HUDEP-2 (cell line): ENCODE measurements around the gene SMIM13.

Experiments
- DNase-seq, 76 experiments: peaks; one replicate each; lab custom pipeline; 2025; ENCODE audit not compliant: unreplicated experiment in 76 of 76; lab: John Stamatoyannopoulos, UW

SMIM13 gene

DNA sequence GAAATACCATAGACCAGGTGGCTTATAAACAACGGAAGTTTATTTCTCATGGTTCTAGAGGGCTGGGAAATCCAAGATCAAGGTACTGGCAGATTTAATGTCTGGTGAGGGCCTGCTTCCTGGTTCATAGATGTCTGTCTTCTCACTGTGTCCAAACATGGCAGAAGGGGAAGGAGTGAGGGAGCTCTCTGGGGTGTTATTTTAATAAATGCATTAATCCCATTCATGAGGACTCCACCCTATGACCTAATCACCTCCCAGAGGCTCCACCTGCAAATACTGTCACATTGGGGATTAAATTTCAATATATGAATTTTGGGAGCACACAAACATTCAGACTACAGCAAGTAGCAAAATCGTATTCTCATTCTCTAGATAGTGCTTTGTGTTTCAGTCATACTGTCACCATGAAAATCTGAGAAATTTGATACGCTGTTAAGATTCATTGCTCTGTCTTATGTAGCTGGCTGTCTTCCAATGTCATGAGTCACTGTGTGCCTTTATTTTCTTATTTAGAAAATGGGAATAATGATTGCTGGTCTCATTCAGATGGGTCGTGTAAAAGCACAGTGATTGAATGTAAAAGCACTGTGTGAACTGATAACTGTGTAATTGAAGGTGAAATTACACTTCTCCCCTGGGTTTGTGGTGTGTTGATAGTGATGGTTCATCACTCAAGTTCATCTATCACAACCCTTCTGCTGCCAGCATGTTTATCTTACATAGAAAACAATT is 26.8 kb downstream of the SMIM13 start:
- DNase-seq: peak in 12 of 76 experiments; percentile 8 to 64 (median 33)

DNA sequence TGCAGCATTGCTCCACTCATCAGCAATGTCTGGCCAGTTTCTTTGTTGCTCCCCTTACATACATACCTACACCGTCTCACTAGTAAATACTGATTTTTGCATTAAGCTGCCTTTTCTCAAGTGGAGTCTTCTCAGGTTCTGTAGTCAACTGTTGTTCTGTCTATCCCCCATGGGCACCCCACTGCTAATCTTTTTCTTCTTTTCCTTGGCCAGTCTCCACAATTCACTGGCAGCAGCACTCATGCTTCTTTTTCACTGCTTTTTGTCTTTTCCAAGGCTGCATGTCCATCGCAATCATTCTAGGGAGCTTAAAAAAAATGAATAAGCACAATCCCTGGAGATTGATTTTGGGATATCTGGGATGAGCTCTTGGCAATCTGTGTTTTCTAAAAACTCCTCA is 28.2 kb downstream of the SMIM13 start:
- no peak for DNase-seq

DNA sequence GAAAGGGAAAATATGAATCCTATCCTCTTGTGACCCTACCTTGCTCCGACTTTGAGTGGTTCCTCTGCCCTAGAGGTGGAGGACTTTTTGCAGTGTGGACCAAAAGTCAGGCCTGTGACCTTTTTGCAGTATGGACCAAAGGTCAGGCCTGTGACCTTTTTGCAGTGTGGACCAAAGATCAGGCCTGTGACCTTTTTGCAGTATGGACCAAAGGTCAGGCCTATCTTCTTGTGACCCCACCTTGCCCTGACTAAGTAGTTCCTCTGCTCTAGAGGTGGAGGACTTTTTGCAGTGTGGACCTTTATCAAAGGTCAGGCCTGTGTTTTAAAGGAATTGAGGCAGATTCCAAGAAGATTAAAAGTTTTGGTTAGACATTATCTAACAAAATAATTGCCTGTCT is 28.7 kb downstream of the SMIM13 start:
- no peak for DNase-seq

DNA sequence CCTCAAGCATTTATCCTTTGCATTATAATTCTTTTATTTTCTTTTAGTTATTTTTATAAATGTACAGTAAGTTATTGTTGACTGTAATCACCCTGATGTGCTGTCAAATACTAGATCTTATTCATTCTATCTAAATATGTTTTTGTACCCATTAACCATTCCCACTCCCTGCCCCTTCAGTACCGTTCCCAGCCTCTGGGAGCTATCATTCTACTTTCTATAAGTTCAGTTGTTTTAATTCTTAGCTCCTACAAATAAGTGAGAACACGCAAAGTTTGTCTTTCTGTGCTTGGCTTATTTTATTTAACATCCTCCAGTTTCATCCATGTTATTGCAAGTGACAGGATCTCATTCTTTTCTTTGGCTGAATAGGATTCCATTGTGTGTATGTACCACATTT is 30.3 kb downstream of the SMIM13 start:
- no peak for DNase-seq

DNA sequence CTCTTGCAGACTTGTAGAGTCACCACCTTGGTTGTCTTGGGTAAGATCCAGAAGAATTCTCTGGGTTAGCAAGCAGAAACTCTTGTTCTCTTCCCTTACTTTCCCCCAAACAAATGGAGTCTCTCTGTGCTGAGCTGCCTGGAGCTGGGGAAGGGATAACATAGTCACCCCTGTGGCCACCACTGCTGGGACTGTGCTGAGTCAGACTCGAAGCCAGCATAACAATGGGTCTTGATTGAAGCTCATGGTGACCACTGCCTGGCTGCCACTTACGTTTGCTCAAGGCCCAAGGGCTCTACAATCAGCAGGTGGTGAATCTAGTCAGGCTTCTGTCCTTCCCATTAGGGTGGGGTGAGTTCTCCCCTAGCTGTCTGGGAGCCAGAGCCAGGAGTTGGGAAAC is 33.2 kb downstream of the SMIM13 start:
- DNase-seq: no peak

DNA sequence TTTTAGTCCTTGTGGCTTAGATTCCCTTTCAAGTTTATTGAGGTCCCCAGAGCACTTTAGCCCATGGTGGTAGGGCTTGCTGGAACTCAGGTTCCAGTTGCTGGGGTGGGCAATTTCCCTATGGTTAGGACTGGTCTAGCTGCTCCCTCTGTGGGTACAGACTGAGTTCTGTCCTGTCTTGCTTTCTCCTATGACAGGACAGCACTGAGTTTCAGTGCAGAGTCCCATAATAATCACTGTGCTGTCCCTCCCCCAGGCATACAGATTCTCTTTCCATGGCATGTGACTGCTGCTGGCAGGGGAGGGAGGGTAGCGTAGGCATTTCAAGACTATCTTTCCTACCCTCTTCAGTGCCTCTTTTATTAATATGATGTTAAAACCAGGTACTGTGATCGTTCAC is 35.0 kb downstream of the SMIM13 start:
- DNase-seq: no peak

DNA sequence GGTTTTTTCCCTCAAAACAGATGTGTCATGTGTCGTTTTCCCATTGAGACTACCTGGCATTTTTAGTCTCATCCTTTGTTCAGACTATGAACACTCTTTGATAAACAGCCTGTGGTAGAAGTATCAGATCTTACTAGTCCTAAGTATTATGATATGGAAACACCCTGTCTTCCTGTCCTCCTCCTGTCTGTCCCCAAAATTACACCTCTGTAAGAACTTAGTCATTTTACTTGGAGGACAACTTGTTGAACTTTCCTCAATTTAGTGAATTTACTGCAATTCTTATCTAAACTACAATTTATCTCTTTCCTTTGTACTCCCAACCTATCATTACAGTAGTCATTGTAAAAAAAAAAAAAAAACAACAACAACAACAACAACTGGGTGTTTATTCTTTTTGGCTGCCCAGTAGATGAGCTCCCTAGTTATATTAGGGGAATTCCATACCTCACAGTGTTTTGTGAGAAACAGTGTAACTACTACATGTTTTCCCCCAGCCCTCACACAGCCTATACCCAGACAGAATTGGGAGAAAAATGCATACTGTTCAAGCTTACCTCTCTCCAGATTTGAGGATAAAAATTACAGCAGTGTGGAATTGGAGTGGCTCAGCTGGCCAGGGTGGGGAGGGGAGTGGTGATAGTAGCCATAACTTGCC is 36.4 kb downstream of the SMIM13 start:
- no peak for DNase-seq

DNA sequence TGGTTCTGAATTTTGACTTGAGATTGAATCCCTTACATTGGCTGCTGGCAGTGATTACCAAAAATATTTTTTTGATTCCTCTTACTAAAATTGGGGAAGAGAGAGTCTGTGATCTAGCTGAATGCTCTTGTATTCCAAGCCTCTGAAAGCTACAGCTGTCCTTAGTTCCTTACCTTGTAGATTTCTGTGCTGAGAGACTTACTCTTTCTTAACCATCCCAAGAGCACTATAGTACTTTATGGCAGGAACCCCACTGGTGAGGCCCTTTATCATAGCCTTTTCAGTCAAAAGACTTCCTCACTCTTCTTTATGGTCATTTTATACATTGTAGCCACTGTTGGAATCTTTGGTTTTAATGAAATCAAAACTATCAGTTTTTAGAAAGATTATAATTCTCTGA is 37.0 kb downstream of the SMIM13 start:
- no peak for DNase-seq

DNA sequence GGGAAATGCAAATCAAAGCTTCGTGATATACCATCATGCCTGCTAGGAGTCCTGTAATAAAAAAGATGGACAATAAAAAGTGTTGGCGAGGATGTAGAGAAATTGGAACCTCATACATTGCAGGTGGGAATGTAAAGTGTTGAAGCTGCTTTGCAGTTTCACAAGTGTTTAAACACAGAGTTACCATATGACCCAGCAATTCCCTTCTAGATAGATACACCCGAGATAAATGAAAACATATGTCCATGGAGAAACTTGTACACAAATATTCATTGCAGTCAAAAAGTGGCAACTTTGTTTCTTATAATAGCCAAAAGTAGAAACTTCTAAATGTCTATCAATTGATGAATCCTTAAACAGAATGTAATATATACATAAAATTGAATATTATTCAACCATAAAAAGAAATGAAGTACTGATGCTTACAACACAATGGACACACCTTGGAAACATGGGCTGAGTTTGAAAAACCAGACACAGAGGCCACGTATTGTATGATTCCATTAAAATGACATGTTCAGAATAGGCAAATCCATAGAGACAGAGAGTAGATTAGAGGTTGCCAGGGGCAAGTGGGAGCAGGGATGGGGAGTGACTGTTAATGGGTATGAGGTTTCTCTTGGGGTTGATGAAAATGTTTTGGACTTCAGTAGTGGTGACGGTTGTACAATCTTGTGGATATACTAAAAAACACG is 38.7 kb downstream of the SMIM13 start:
- DNase-seq: no peak

DNA sequence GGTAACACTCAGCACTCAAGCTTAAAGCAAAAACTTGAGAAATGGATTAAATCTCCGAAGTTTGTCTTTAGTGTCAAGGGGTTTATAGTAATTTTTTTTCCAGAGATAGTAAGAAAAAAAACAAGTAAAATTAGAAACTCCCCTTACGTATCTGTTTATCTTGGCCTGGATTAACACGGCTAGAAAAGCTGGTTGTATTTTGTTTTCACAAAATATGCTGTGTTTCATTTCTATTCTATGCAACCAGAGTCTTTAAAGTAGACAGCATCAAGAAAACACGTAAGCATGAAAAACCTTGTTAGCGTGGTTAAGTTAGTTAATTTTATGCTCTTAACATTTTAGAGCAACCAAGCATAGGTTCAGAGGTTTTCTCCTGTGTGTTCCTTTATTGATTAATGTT is 39.6 kb downstream of the SMIM13 start:
- no peak for DNase-seq

DNA sequence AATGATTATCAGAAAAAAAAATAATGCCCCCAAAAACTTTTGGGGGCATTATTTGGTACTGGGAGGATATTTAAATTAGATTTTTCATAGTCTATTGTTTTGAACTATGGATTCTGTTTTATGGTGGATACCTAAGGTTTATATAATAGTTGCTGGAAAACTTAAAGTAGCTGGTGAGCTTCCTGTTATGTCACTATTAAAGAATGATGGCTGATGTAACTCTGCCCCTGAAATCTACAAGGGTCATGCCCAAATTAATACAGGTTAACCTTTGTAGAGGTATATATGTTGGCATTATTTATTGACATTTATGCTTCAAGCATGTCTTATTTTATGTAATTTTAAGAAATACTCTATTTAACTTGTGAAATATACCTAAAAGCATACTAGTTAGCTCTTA is 43.2 kb downstream of the SMIM13 start:
- DNase-seq: no peak

DNA sequence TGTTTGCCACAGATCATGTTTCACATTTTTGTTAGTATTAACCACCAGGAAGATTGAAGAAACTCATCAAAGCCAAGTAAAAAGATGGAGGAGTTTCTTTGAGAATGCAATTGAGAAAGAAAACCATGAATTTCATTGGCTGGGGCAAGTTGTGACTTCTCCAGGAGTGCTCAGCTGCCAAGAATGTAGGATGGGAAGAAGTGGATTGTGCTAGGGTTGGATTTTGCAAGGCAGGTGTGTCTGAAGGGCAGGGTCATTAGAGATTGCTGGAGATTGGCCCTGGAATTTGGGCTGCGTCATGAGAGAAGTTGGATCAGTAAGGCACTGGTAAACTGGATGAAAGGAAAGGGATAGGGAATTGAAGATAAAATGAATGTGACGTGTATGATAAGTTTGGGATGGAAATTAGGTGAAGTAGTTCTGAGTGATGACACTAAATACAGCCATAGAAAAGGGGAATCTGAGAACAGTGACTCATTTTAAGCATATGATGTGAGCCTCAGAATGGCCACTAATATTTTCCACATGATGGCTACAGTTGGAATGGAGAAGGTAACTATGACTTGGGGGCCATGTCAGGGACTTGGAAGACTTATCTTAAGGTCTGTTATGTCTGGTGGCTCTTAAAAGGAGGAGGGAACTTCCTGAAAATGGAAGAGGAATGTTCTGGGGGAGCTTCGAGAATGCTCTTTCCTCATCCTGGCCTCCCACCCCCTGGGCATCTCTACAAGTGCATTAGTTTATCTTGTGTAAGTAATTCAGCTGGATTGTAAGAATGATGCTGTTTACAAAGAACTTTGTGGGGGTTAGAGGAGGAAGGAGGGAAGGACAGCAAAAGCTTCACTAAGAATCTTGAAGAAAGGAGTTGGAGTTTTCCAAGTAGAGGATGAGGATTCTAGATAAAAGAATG is 45.7 kb downstream of the SMIM13 start:
- DNase-seq: peak in 2 of 76 experiments; percentile 10 to 12

DNA sequence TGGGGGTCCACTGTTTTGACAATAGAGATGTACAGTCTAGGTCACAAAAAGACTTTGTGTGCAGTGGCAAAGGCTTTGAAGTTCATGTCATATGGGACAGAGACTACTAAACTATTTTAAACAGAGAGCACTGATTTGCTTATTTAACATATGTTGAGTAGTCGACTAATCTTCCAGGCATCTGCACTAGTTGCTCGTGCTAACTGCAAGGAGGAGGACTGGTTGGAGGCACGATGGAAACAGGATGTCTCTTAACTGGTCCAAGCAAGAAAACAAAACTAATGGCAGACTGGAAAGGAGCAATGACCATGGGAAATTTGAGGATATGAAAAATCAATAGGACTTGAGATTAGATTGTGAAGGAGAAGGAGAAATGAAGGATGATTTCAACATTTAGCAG is 46.4 kb downstream of the SMIM13 start:
- no peak for DNase-seq

DNA sequence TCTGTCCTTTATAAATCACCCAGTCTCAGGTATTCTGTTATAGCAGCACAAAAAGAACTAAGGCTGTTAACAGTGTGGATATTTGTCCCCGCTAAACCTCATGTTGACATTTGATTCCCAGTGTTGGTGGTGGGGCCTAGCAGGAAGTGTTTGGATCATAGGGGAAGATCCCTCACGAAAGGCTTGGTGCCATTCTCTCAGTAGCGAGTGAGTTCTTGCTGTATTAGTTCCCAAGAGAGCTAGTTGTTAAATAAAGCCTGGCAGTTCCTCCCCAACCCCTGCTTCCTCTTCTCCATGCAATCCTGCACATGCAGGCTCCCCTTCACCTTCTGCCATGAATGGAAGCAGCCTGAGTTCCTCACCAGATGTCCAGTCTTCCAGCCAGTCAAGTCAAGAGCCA is 47.7 kb downstream of the SMIM13 start:
- DNase-seq: no peak

DNA sequence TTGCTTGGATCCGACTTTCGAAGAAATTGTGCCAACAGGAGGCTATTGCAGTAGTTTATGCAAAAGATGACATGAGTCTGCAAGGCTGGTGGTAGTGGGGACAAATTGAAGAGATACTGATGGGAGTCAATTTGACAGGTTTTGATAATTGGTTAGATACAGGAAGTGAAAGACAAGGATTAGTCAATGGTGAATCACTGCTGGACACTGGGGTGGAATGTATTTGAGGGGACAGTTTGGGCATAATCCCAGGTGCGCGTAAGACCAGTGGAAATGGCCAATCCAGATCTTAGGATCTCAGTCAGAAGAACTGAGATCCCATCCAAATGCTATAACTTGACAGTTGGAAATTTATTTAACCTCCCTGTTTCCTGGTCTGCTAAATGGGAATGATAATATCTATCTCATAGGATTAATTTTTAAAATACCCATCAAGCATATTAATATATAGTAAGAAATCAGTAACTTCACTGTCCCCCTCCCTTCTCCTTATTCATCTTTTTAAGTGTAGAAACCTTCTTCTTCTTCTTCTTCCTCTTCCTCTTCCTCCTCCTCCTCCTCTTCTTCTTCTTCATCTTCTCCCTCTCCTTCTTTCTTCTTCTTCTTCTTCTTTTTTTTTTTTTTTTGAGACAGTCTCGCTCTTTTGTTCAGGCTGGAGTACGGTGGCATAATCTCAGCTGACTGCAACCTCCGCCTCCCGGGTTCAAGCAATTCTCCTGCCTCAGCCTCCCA is 48.8 kb downstream of the SMIM13 start:
- no peak for DNase-seq

DNA sequence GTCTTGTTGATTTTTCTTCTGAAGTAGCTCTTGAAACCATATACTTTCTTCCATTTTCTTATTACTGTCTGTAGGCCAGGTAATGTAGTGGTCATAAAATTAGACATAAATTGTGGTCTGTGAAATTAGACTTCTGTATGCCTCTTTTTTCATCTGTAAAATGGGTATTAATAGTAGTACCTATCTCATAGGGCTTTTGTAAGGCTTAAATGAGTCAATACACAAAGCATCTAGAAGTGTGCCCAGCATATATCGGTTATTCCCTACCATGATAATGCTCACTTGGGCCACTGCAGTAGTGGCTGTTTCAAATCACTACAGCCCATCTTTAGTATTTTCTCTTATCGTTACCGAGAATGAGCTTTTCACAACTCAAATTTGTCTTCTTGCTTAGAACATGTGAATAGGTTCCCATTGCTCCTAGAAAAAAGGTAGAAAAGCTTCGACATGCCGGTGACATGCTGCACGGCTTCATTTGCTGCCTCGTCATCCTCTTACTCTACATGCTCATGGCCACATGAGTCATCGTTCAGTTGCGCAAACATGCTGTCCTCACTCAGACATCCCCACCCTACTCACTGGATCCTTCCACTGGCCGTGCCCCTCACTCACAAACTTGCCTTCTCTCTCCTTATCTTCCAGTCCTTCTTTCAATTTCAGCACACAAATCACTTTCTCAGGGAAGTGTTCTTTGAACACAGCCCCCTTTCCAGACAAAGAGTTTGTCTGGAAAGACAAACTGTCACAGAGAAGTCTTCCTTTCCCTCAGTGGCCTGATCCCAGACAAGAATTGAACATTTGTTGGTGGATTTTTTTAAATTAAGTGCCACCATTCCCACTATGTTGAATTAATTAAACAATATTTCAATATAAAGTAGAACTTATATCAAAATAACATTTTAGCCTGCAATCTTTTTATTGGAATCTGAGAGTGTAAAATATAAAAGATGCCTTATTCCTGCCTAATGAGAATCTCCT is 50.0 kb downstream of the SMIM13 start:
- peak in 5 of 76 experiments; percentile 7 to 31 (median 16) for DNase-seq

DNA sequence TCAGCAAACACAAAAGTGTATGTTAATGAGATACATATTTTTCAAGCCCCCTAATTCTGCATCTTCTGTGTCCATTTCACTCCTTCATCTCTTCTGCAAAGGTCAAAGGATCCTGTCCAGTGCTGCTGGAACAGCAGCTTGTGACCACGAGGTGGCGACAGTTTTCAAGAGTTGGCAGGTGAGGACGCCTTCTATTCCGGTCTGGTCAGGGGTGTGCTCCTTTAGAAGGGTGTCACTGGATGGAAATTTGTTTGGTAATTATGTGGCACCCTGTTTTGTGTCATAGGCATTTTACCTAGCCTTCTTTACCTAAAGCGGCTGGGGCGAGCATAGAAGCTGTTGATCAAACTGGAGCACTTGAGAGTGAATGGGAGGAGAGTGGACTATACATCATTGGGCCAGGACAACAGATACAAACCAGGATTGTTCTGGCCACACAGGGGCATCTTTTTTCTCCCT is 50.8 kb downstream of the SMIM13 start:
- DNase-seq: peak in 60 of 76 experiments; percentile 11 to 78 (median 45)

DNA sequence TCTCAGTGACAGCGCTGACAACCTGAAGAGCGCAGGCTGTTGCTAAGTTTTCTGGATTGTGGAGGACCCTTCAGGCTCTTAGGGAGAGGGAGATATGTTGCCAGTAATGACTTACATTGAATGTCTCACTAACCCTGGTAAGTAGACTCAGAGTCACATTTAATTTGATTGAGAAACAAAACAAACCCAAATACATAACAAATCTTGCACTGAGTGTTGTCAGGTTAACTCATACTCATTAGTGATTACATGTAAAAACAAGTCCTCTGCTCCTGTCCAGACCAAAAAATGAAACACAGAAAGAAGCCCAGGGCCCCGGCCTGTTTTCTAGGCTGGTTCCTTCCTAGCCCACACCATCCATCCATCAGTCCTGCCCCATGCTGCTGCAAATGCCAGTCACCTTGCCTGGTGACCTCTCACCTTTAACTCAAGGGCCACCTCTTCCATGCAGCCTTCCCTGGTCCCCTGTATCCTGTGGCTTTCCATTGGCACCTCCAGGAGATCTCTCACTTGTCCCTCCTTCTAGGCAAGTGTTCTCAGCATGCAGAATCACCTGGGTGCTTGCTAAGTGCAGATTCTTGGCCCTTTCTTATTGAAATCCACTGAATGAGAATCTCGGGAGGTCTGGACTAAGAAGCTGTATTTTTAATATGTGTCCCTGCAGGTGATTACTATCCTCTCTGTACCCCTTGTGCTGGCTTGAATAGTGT is 52.6 kb downstream of the SMIM13 start:
- DNase-seq: no peak
